ENCODE measurements around the gene SMARCA5. TPM values are rescaled to one million over a fixed set of nuclear protein-coding genes. Genes with fewer than 3 reads are reported as not detected.

SMARCA5 gene
- total and polyA plus RNA-seq, 10 of the 15 experiments (the other 5 are each of a cell fraction or from before 2014, with no cell fraction given): 21.7 to 69.6 (median 37.4) TPM

- TF ChIP-seq ZBTB33 (IDR thresholded peaks at IDR 0.05) (no peak), NR2C2 (IDR thresholded peaks at IDR 0.05; ENCODE audit: borderline replicate concordance, control insufficient read depth, insufficient read length, low read depth) (no peak)
Observed at GRCh38 chr4:143606480-143606879, 93.0 kb downstream of the SMARCA5 start (continued).

Other genes starting within 250 kb of the SMARCA5 start
- gene GAB1, start 176.8 kb upstream of the SMARCA5 start, total RNA-seq (2014; rRNA removed): 2.2 and 3.0 TPM in 2 replicates
- 4.2 and 4.6 TPM in 2 replicates for gene GAB1, start 176.8 kb upstream of the SMARCA5 start, total RNA-seq (2014; rRNA removed; fragmentation: Illumina TruSeq; extraction: Trizol)
- 3.4 and 5.3 TPM in 2 replicates for gene GAB1, start 176.8 kb upstream of the SMARCA5 start, total RNA-seq (2021)
- 5.3 and 6.0 TPM in 2 replicates for gene GAB1, start 176.8 kb upstream of the SMARCA5 start, polyA plus RNA-seq (2011; rRNA removed)
- gene GAB1, start 176.8 kb upstream of the SMARCA5 start, polyA plus RNA-seq (2014; fragmentation: Illumina TruSeq; extraction: Trizol): 3.7 and 4.4 TPM in 2 replicates
- under 1 TPM; 0.37 to 0.60 TPM for gene GAB1, start 176.8 kb upstream of the SMARCA5 start, polyA plus RNA-seq (2014; fragmentation: Nextera tagmentation; extraction: Ambion mirVana)
- gene GAB1, start 176.8 kb upstream of the SMARCA5 start, polyA plus RNA-seq (2014; rRNA removed): 1.7 and 2.1 TPM in 2 replicates
- gene GAB1, start 176.8 kb upstream of the SMARCA5 start, polyA plus RNA-seq (2016; fragmentation: Nextera tagmentation; extraction: Ambion mirVana): 1 to 10 TPM; 3.1 to 3.3 TPM
- gene FREM3, start 187.0 kb downstream of the SMARCA5 start, total RNA-seq (2014; rRNA removed): not detected in 2 replicates
- not detected in 2 replicates for gene FREM3, start 187.0 kb downstream of the SMARCA5 start, total RNA-seq (2014; rRNA removed; fragmentation: Illumina TruSeq; extraction: Trizol)
- gene FREM3, start 187.0 kb downstream of the SMARCA5 start, total RNA-seq (2021): not detected in 2 replicates
- not detected in 2 replicates for gene FREM3, start 187.0 kb downstream of the SMARCA5 start, polyA plus RNA-seq (2011; rRNA removed)
- not detected in 2 replicates for gene FREM3, start 187.0 kb downstream of the SMARCA5 start, polyA plus RNA-seq (2014; fragmentation: Illumina TruSeq; extraction: Trizol)
- not detected for gene FREM3, start 187.0 kb downstream of the SMARCA5 start, polyA plus RNA-seq (2014; fragmentation: Nextera tagmentation; extraction: Ambion mirVana)
- not detected in 2 replicates for gene FREM3, start 187.0 kb downstream of the SMARCA5 start, polyA plus RNA-seq (2014; rRNA removed)
- gene FREM3, start 187.0 kb downstream of the SMARCA5 start, polyA plus RNA-seq (2016; fragmentation: Nextera tagmentation; extraction: Ambion mirVana): not detected